ENCODE data around the gene ZBTB16. TPM values are rescaled to one million over a fixed set of nuclear protein-coding genes. Genes with fewer than 3 reads are reported as not detected.

The ZBTB16 gene
- total RNA-seq, 1 experiment from 2014 or later, result not detected

DNA sequence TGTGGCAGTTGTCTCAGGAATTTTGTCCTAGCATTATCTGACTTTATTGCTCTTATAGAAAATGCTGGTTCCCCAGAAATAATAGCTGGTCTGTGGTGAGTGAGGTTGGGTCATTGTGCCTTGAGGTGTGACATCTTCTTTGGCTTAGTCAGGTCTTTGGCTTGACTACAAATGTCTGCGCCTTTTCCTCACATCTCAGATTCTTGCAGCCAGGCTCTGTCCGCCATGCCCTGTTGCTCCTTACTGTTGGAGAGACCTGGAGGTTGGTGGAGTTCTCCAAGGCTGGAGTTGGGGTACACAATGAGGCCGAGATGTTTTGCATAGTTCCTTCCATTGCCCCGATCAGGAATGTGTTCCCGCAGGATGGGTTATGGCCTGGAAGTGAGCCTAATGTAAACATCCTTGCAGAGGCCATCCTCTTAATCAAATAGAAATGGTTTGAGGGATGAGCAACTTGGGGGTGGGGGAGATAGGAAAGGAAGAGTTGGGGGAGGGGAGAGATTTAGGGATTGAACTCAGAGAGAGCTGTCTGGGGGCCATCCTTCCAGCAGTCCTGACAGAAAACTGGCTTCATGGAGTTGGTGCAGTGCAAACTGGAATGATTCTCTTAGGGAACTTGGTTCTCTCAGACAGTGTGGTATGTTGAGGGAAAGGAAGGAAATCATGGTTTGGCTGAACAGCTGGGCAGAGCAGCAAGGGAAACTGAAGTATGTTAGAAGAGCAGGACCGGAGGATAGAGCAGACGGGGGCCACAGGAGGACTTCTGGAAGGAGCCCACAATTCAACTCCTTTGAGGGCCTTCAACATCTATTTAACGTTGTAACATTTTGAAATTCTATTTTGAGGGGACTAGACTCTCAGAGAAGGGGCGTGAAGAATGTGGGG, 49.9 kb downstream of the ZBTB16 start:
- Histone ChIP-seq H3K27ac (no peak overlapping the region), H3K4me3 (no peak overlapping the region), H3K27me3 (no peaks in the 10 kb centered on the region), H3K4me1 (no peaks in the 10 kb centered on the region), H3K9me3 (replicated peaks) (no peaks in the 10 kb centered on the region), H3K36me3 (no peaks in the 10 kb centered on the region)
- DNase-seq, result no peak

DNA sequence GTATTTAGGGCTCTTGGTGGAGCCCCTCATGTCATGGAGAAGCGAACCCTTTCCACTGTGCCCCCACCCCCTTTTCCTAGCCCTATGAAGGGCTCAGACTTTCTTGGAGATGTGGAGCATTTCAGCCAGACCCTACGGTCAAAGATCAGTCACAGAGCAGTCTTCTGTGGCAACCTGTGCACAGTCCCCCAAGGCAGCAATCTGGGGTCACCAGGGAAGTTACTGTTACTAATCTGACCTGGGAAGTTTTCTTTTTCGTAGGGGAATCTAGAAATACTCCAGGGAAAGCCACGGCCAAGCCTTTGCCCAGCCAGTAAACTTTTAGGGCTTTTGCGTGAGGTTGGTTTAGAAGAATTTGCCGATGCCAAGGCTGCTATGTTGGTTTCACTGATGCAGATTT, 50.6 kb downstream of the ZBTB16 start:
- Histone ChIP-seq H3K27ac (no peak overlapping the region), H3K4me3 (no peak overlapping the region), H3K9me3 (replicated peaks) (no peaks in the 10 kb centered on the region), H3K27me3 (no peaks in the 10 kb centered on the region), H3K36me3 (no peaks in the 10 kb centered on the region), H3K4me1 (no peaks in the 10 kb centered on the region)
- DNase-seq, result no peak

DNA sequence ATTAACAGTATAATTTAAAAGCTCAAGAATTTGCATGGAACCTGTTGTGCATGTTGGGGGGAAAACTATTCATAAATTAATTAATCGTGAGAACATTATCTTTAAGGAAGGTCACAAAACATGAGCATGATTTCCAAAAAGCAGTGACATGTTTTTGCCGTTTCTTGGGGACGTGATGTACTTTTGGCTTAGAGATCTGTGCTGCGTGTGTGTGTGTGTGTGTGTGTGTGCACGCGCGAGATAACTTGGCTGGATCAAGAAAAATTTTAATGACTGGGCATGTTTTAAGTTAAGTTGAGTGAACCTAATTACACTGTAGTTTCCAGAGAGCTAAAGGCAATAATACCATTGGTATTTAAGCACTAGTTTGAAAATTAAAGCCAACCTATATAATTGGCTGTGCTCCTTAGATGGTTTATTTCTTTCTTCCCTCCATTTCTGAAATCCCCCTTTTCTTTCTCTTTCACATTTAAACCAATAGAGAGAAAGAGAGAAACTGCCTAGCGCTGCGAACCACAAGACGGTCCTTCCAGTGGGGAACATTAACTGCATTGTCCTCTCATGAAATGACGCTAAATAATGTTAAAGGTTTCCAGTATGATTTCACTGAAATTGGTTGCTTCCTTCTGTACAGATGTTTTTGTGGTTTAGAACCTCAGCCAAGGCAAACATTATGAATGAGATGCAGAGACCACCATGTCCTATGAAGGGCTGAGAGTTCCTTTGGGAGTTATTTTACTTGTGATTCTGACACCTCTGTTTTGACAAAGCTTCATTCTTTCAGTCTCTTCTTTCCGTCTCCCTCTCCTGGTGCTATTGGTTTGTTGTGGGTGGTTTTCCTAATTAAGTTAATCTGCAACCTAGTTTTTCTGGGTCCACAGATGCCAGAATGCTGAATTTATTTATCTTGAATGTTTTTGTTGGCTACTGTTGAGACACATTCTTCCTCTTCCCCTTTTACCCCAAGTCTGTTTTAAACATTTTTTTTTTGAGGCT, 51.7 kb downstream of the ZBTB16 start:
- H3K9me3 ChIP-seq (replicated peaks), result no peaks in the 10 kb centered on the region
- no peak overlapping the region for H3K4me3 ChIP-seq
- H3K27ac ChIP-seq, result no peak overlapping the region
- no peaks in the 10 kb centered on the region for H3K4me1 ChIP-seq
- H3K27me3 ChIP-seq, result no peaks in the 10 kb centered on the region
- DNase-seq, result peak in 1 of 2 experiments; percentile 35
- no peaks in the 10 kb centered on the region for H3K36me3 ChIP-seq

DNA sequence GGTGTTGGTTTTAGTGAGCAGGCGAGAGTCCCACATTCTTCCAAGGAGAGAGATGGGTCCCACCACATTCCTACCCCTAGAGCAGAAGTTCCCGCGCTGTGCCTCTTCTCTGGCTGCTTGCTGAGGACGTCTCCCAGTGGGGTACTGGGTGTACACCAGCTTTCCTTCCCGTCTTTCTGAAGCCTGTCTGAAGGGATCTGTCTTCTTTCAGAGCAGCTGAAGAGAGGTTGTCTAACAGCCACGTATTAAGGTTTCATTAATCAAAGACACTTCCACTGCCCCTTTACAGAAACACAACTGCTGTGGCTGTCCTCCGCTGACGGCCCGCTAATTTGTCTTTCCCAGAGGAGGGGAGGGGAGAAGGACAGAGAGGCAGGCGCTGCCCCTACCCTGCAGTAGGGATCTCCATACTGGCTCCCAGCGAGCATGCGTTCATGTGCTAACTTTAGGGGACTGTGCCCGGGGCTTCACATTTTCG, 56.0 kb downstream of the ZBTB16 start:
- Histone ChIP-seq H3K27ac (no peak overlapping the region), H3K4me3 (no peak overlapping the region), H3K36me3 (no peaks in the 10 kb centered on the region), H3K27me3 (no peaks in the 10 kb centered on the region), H3K9me3 (replicated peaks) (no peaks in the 10 kb centered on the region), H3K4me1 (no peaks in the 10 kb centered on the region)
- no peak for DNase-seq

DNA sequence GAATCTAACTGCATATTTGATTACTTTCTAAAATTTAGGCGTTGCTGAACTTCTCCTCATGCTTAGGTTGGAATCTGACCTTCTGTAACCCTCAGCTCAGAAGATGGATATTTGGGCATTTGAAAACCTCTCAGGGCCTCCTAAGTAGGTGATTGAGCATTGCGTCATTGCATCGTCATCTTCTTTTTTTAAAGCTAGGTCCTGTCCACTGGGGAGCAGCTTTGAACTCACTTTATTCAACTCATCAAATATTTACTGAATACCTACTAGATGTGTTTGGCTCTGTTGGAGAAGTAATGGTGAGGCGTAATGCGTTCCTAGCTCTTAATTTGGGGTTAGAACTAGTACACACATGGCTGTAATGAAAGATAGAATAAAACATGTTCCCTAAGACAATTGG, 56.8 kb downstream of the ZBTB16 start:
- H3K4me1 ChIP-seq, result no peaks in the 10 kb centered on the region
- no peak overlapping the region for H3K27ac ChIP-seq
- no peaks in the 10 kb centered on the region for H3K9me3 ChIP-seq (replicated peaks)
- H3K4me3 ChIP-seq, result no peak overlapping the region
- no peak for DNase-seq
- no peaks in the 10 kb centered on the region for H3K36me3 ChIP-seq
- H3K27me3 ChIP-seq, result no peaks in the 10 kb centered on the region

DNA sequence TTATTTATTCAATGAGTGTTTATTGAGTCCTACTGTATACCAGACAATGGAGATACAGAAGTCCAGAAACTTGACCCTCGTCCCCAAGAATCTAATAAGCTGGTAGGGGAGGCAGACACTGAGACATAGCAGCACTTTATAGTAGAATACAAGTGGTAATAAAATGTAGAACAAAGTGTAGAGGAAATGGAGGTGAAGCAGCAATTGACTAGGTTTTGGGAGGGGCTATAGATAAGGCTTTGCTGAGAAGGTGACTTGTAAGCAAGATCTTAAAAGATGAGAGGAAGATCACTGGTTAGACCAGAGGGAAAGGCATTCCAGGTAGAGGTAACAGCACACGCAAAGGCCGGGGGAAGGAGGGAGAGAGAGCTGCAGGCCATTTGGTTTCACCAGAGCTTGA, 57.3 kb downstream of the ZBTB16 start:
- H3K36me3 ChIP-seq, result no peaks in the 10 kb centered on the region
- no peaks in the 10 kb centered on the region for H3K4me1 ChIP-seq
- H3K27ac ChIP-seq, result no peak overlapping the region
- no peak overlapping the region for H3K4me3 ChIP-seq
- no peaks in the 10 kb centered on the region for H3K27me3 ChIP-seq
- no peaks in the 10 kb centered on the region for H3K9me3 ChIP-seq (replicated peaks)
- no peak for DNase-seq

DNA sequence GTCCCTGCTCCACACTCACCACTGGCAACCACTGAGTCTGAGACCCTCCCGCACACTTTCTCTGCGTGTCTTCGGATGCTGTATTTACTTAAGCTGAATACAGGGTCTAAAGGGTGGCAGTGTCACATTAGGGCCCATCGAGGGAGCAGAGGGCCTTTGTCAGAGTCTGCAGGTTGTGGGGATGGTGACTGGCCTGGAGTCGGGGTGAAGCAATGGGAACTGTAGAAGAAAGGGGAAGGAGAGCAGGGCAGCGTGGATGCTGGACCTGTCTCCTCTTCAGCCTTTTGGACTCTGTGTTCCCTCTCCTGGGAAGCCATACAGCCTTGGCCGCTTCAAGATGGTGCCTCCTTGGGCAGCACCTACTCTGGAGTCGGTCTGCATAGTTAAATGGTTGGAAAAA, 61.1 kb downstream of the ZBTB16 start:
- no peak for DNase-seq
- no peaks in the 10 kb centered on the region for H3K36me3 ChIP-seq
- no peaks in the 10 kb centered on the region for H3K9me3 ChIP-seq (replicated peaks)
- H3K4me3 ChIP-seq, result no peak overlapping the region
- no peaks in the 10 kb centered on the region for H3K4me1 ChIP-seq
- no peak overlapping the region for H3K27ac ChIP-seq
- no peaks in the 10 kb centered on the region for H3K27me3 ChIP-seq

DNA sequence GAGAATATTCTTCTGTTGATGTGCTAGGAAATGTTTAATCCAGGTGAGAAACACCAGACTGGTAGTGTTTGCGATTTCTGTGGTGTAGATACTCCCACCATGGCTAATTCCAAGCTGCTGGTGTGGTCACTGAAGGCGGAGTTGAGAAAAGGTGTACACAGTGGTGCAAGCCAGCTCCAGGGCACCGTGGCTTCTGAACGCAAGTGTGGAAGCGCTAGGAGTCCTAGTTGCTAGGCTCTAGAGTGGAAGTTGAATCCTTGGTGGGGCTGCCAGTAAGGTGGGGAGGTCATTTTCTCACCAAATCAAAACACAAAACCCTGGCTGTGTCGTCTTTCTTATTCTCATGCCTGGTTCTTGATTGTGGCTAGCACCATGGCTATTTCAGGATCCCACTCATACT, 61.6 kb downstream of the ZBTB16 start:
- Histone ChIP-seq H3K4me1 (no peaks in the 10 kb centered on the region), H3K27ac (no peak overlapping the region), H3K36me3 (no peaks in the 10 kb centered on the region), H3K27me3 (no peaks in the 10 kb centered on the region), H3K9me3 (replicated peaks) (no peaks in the 10 kb centered on the region), H3K4me3 (no peak overlapping the region)
- DNase-seq, result no peak

DNA sequence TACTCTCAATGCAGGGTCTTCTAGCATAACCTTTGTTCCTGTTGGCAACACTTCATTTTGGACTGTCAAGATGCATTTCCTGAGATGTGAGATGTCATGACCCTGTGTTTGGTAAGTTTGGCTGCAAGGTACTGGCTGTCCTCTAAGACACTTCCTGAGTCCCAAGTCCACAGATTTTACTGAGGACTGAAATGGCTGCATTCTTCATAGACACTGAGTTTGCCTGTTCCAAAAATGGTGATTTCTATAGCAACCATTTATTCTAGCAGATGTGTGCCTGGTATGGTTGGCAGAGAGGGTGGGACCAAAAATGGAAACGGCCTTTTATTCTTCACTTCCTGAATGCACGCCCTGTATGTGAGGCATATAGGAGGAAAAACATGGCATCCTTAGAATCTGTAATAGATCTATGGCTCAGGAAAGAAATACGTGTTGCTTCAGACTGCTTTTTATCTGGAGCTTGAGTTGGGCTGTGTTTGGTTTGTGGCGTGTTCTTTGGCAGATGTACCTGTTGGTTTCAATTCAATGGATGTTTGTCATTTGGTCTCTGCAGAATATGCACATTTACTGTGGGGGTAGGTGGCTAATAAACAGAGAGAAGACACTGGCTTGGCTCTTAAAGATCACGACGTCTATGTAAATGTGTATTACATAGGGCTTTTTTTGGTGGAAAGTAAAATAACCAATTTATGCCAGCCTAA, 62.4 kb downstream of the ZBTB16 start:
- no peak overlapping the region for H3K4me3 ChIP-seq
- no peaks in the 10 kb centered on the region for H3K27me3 ChIP-seq
- no peaks in the 10 kb centered on the region for H3K9me3 ChIP-seq (replicated peaks)
- no peaks in the 10 kb centered on the region for H3K4me1 ChIP-seq
- H3K36me3 ChIP-seq, result no peaks in the 10 kb centered on the region
- no peak for DNase-seq
- H3K27ac ChIP-seq, result no peak overlapping the region

DNA sequence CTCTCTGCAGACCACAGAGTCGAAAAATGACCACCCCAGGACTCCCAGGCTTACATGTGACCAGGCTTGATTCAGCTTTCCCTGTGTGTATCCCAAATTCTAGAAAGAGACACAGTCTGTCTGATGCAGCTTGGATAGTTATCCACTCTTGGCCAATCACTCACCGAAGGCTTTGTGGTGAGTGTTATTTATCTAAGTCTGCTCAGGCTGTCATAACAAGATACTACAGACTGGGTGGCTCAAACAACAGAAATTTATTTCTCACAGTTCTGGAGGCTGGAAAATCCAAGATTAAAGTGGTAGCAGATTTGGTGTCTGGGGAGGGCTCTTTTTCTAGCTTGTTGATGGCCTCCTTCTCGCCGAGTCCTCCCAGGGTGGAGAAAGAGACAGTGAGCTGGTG, 63.2 kb downstream of the ZBTB16 start:
- H3K27ac ChIP-seq, result no peak overlapping the region
- DNase-seq, result no peak

DNA sequence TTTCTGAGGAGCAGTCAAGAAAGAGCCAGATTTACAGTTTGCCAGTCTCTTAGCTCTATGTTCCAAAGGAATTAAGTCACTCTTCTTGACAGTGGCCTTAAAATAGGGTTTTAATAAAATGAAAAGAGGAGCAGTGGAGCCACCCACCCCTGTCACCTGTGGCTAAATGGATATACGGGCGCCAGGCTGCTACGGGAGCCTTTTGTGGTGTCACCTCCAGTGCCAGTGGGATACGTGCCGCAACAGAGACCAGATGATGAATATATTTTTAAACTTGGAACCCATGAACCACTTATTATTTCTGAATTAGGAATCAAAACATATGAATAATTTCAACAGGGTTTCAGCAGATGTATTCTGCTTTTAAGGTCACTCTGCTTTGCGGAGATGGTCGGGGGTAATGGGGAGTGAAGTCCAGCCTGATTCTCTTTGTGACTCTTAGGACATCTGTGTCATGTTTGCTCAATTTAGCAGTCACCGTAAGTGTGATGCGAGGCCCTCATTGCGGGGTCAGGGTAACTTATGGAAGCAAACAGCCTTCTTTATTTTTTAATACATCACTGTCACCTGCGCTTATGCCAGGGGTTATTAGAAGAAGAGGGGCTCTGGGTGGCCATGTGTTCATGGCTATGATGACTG, 64.3 kb downstream of the ZBTB16 start:
- Histone ChIP-seq H3K27me3 (no peaks in the 10 kb centered on the region), H3K9me3 (replicated peaks) (no peaks in the 10 kb centered on the region), H3K4me1 (no peaks in the 10 kb centered on the region), H3K27ac (no peak overlapping the region), H3K36me3 (no peaks in the 10 kb centered on the region), H3K4me3 (no peak overlapping the region)
- DNase-seq, result no peak

More for the DNA sequence above, 63.2 kb downstream of the ZBTB16 start:
- H3K9me3 ChIP-seq (replicated peaks), result no peaks in the 10 kb centered on the region
- H3K4me1 ChIP-seq, result no peaks in the 10 kb centered on the region
- no peaks in the 10 kb centered on the region for H3K36me3 ChIP-seq
- no peaks in the 10 kb centered on the region for H3K27me3 ChIP-seq
- no peak overlapping the region for H3K4me3 ChIP-seq

DNA sequence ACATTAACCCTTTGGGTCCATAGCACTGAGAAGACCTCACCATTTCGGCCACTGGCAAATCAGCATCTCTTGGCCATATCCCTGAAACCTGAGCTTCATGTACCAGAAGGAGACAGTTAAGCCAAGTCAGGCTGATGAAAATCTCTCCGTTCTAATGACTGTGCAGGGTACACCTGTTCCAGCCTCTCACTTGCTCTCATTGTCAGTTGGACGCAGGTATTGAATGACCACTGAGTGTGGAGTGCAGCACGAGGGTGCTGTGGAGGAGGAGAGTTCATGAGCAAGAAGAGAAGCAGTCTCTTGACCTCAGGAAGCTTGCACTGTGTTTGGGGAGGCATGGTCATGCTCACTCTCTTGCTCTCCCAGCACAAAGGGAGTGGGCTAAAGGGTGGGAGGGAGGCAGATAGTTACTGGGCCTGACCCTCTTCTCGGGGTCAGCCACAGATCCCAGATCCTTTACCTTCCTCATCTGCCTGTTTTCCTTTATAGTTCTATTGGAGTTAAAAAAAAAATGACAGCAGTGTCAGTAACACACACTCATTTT, 65.2 kb downstream of the ZBTB16 start:
- Histone ChIP-seq H3K4me3 (no peak overlapping the region), H3K4me1 (no peaks in the 10 kb centered on the region), H3K27me3 (no peaks in the 10 kb centered on the region), H3K36me3 (no peaks in the 10 kb centered on the region), H3K9me3 (replicated peaks) (no peaks in the 10 kb centered on the region), H3K27ac (no peak overlapping the region)
- DNase-seq, result peak in 1 of 2 experiments; percentile 6

DNA sequence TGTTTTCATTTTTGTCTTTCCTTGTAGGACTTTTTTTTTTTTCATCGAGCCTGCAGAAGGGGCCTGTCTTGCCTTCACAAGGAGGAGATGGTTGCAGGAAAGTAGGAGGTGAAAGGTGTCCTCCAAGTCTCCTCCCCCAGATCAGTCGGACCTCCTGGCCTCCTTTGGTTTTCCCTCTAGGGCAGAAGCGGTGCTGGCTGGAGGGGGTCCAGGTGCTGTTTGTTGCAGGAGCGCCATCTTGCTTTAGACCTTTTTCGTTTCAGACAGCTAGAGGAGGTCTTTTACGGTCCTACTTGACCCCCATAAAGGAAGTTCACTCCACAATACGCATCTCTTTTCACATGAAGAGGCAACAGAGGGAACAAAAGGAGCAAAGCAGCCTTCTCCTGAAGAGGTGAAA, 66.0 kb downstream of the ZBTB16 start:
- DNase-seq, result no peak
- H3K27me3 ChIP-seq, result no peaks in the 10 kb centered on the region

DNA sequence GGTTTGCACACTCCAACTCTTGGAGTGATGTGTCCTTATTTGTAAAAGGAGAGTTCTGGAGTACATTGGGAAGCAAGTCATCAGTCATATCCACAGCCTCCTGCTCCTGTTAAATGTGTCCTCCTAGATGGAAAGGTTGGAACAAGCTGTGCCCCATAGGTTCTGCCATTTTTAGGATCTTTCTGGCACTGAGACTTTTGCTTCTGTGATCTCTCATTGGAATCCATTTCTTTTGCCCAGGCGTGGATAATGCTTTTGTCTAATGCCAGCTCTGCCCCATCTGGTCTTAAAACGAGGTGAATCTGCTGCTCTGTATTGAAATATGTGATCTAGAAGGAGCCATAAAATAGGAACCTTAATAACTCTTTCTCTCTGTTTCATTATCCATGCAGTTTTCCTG, 66.4 kb downstream of the ZBTB16 start:
- no peak overlapping the region for H3K4me3 ChIP-seq
- no peaks in the 10 kb centered on the region for H3K9me3 ChIP-seq (replicated peaks)
- no peaks in the 10 kb centered on the region for H3K27me3 ChIP-seq
- no peaks in the 10 kb centered on the region for H3K36me3 ChIP-seq
- no peak for DNase-seq
- no peak overlapping the region for H3K27ac ChIP-seq
- no peaks in the 10 kb centered on the region for H3K4me1 ChIP-seq

More for the DNA sequence above, 66.0 kb downstream of the ZBTB16 start:
- H3K36me3 ChIP-seq, result no peaks in the 10 kb centered on the region
- no peak overlapping the region for H3K4me3 ChIP-seq
- no peaks in the 10 kb centered on the region for H3K9me3 ChIP-seq (replicated peaks)
- no peak overlapping the region for H3K27ac ChIP-seq
- H3K4me1 ChIP-seq, result no peaks in the 10 kb centered on the region

Data from SJCRH30 (cell line).